ENCODE measurements around the gene HOXB5. TPM values are rescaled to one million over a fixed set of nuclear protein-coding genes. Genes with fewer than 3 reads are reported as not detected.

Gene HOXB5
- polyA plus RNA-seq, 1 experiment, result not detected

DNA sequence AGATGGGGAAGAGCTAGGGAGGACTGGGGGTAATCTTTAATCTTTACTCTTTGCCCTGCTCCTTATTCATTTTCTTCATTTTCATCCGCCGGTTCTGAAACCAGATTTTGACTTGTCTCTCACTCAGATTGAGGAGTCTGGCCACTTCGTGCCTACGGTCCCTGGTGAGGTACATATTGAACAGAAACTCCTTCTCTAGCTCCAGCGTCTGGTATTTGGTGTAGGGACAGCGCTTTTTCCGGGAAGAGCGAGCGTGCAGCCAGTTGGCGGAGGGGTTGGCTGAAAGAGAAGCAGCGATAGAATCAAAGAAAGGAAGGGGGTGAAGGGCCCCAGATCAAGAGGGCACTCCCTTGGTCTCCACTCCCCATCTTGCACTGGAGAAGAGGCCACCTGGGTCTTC lies 29.3 kb upstream of the HOXB5 start:
- POLR2A ChIA-PET, result no interaction called here
- no peak for DNase-seq (ENCODE audit: low read depth)
- Histone ChIP-seq H3K27me3 (ENCODE audit: control insufficient read depth, insufficient read depth, low read length) (peaks cover 86% of the 10 kb centered on the region), H3K4me3 (ENCODE audit: low read depth, low read length) (no peak overlapping the region), H3K36me3 (ENCODE audit: control insufficient read depth, insufficient read depth, low read length) (no peaks in the 10 kb centered on the region)
- TF ChIP-seq, protein P1, sequence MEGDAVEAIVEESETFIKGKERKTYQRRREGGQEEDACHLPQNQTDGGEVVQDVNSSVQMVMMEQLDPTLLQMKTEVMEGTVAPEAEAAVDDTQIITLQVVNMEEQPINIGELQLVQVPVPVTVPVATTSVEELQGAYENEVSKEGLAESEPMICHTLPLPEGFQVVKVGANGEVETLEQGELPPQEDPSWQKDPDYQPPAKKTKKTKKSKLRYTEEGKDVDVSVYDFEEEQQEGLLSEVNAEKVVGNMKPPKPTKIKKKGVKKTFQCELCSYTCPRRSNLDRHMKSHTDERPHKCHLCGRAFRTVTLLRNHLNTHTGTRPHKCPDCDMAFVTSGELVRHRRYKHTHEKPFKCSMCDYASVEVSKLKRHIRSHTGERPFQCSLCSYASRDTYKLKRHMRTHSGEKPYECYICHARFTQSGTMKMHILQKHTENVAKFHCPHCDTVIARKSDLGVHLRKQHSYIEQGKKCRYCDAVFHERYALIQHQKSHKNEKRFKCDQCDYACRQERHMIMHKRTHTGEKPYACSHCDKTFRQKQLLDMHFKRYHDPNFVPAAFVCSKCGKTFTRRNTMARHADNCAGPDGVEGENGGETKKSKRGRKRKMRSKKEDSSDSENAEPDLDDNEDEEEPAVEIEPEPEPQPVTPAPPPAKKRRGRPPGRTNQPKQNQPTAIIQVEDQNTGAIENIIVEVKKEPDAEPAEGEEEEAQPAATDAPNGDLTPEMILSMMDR (IDR thresholded peaks at IDR 0.05; ENCODE audit: insufficient read depth, low read depth, low read length), result no peak
- CTCF ChIA-PET, result interaction anchor here (1.3 to 2.1 kb wide), 6 partner anchors 8 to 315 kb away, joined by 3 to 6 read pairs (median 5); partner anchors contain the start of gene HOXB8

DNA sequence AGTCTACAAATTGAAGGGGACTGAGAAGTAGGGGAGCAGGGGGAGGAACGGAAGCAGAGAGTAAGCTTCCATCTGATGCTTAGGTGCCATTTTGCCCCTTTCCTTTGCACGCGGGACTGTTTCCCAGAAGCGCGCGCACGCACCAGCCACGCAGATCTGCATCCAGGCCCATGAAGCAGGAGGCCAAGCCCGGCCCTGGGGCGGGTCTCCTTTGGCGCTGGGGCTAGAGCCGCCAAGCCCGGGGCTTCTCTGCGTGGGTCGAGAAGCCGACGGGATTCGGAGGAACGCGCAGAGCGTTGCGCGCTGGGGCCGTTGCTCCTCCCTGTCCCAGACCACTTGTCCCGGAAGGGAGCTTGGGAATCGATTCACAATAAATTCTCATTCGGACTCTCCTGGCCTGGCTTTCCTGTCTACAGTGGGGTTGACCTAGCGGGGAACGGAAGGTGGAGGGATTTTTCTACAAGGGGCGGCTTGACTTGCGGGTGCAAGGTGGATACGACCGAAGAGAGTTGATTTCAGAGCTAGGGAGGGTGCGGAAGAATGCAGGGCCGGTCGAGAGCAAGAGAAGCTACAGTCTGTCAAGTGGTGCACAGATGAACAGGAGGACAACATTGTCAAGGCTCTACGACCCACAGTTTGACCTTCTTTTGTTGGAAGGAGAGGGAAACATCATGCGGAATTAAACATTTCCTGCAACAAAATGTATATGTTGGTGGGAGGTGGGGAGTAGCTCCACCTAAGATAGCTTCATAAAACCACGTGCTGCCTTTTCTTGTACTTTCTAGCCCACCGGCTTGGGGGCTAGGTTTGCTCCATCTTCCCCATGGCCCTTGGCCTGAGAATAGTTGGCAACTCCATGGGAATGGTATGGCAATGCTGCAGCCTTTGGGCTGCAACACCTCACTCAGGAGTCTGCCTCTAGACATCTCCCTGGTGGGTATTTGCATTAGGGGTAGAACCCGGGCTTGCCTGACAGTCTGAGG lies 28.1 kb upstream of the HOXB5 start:
- Histone ChIP-seq H3K4me3 (ENCODE audit: low read depth, low read length) (no peak overlapping the region), H3K36me3 (ENCODE audit: control insufficient read depth, insufficient read depth, low read length) (no peaks in the 10 kb centered on the region), H3K27me3 (ENCODE audit: control insufficient read depth, insufficient read depth, low read length) (peaks cover 80% of the 10 kb centered on the region)
- CTCF ChIA-PET, result interaction anchor here (0.6 to 2.1 kb wide), 7 partner anchors 9 to 462 kb away, joined by 3 to 6 read pairs (median 3); no protein-coding TSS in a partner anchor
- DNase-seq (ENCODE audit: low read depth), result no peak
- TF ChIP-seq, protein P1 (IDR thresholded peaks at IDR 0.05; ENCODE audit: insufficient read depth, low read depth, low read length), result no peak
- POLR2A ChIA-PET, result no interaction called here

DNA sequence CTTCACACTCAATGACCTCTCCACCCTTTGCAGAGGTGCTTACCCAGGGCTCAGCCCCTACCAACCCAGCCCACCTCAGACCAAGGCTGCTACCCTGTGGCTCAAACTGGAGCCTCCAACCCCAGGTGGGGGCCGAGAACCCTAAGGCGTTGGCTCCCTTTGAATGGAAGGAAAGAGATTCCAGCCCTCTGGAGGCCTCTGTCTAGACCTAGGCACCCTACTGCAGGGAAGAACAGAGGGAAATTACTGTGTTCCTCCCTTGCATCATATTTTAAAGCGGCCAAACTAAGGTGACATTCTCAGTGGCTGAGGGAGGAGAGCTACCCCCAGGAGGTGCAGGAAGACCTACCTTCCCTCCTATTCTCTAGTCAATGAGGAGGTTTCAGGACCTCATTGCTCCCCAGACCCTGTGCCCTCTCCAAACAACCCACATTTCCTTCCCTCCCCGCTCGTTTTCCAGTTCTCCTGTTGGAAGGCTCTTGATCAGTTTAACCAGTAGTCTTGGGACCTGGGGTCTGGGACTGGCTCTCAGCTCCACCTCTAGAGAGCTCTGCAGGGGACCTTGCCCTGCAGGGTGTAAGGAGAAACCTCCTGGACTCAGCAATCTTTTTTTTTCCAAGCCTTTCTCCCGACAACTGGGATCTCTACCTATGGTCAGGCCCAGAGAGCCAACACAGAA lies 27.0 kb upstream of the HOXB5 start:
- no peaks in the 10 kb centered on the region for H3K36me3 ChIP-seq (ENCODE audit: control insufficient read depth, insufficient read depth, low read length)
- ChIA-PET CTCF (interaction anchor here (0.7 to 2.1 kb wide), 3 partner anchors 16 to 313 kb away, joined by 3 to 5 read pairs (median 3); no protein-coding TSS in a partner anchor), POLR2A (no interaction called here)
- peaks cover 81% of the 10 kb centered on the region for H3K27me3 ChIP-seq (ENCODE audit: control insufficient read depth, insufficient read depth, low read length)
- no peak for DNase-seq (ENCODE audit: low read depth)
- TF ChIP-seq, protein P1 (IDR thresholded peaks at IDR 0.05; ENCODE audit: insufficient read depth, low read depth, low read length), result no peak
- no peak overlapping the region for H3K4me3 ChIP-seq (ENCODE audit: low read depth, low read length)

DNA sequence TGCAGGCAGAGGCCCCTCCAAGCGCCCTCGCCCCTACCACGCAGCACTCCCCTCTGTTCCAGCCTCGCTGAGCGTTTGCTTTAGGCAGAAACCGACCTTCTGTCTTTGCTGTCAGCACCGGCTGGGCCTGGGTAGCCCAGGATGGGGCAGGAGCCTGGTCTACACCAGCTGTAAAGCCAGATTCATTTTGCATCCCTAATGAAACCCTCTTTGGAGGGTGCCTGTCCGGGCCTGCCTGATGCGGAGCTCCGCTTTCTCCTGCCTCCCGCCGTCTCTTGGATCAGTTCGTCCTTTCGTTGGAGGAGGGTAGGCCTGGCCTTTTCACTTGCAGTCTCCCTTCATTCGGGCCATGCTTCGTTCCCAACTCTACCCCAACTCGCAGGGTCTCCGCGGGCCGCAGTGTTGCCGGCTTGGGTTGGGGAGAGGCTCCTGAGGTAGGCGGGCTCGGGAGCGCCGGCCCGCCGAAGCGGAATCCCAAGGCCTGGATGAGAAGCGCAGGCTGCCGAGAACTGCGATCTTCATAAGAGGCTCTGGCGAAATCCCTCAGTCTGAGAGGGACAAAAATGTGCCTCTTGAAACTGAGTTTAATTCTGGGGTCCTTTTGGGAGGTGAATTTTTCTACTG lies 26.4 kb upstream of the HOXB5 start:
- ChIA-PET POLR2A (no interaction called here), CTCF (interaction anchor here (0.6 to 2.6 kb wide), 5 partner anchors 268 to 732 kb away, joined by 3 to 13 read pairs (median 3); no protein-coding TSS in a partner anchor)
- Histone ChIP-seq H3K4me3 (ENCODE audit: low read depth, low read length) (no peak overlapping the region), H3K36me3 (ENCODE audit: control insufficient read depth, insufficient read depth, low read length) (no peaks in the 10 kb centered on the region), H3K27me3 (ENCODE audit: control insufficient read depth, insufficient read depth, low read length) (peaks cover 80% of the 10 kb centered on the region)
- no peak for DNase-seq (ENCODE audit: low read depth)
- TF ChIP-seq, protein P1 (IDR thresholded peaks at IDR 0.05; ENCODE audit: insufficient read depth, low read depth, low read length), result no peak
